NCI-H510A treated with DMSO at 0.1 percent for 48 hours (cell line): ENCODE results near the gene STK16.

Source experiments
- DNase-seq: peaks from one replicate; lab custom pipeline; 2025; lab: John Stamatoyannopoulos, UW

The STK16 gene

DNA sequence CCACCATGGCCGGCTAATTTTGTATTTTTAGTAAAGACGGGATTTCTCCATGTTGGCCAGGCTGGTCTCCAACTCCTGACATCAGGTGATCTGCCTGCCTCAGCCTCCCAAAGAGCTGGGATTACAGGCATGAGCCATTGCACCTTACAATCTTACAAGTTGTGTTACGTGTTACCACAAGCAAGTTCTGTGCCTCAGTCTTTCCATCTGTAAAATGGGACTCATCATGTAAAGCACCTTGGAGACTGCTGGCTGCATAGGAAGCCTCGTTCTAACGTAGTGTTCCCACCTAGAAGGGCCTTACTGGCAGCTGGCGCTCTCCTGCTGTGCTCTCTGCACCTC, 43.9 kb downstream of the STK16 start:
- DNase-seq, result no peak

DNA sequence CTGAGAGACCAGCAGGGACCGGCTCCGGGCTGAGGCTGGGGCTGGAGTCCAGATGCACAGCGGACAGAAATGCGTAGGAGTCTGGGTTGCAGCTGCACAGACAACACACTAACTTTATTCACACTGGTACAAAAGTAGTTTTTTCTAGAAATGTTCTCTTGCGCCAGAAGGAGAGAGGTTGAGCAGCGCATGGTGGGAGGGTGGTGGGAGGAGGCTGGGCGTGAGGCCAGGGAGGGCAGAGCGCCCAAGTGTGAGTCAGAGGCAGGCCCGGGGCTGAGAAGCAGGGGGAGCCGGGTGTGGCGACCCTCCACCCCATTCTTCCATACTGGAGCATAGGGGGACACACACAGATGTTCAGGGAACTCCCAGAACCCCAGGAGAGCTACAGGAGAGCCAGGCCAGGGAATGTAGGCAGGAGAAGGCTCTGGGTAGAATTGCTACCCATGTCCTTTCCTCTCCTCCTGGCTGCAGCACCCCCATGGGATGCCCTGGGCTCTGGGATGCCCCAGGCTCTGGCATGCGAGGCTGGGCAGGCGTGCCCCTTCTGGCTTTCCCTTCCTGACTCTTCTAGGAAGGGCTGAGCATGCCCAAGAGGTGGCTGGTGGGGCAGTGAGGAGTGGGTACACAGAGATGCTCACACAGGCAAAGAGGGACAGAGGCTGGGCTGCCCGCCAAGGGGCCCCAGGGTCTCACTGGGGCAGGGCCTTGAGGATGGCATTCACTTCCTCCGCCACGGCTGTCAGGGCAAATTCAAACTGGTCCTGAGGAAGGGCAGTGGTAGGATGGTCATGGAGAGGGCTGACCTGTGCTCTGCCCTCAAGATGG, 44.5 kb downstream of the STK16 start:
- no peak for DNase-seq

DNA sequence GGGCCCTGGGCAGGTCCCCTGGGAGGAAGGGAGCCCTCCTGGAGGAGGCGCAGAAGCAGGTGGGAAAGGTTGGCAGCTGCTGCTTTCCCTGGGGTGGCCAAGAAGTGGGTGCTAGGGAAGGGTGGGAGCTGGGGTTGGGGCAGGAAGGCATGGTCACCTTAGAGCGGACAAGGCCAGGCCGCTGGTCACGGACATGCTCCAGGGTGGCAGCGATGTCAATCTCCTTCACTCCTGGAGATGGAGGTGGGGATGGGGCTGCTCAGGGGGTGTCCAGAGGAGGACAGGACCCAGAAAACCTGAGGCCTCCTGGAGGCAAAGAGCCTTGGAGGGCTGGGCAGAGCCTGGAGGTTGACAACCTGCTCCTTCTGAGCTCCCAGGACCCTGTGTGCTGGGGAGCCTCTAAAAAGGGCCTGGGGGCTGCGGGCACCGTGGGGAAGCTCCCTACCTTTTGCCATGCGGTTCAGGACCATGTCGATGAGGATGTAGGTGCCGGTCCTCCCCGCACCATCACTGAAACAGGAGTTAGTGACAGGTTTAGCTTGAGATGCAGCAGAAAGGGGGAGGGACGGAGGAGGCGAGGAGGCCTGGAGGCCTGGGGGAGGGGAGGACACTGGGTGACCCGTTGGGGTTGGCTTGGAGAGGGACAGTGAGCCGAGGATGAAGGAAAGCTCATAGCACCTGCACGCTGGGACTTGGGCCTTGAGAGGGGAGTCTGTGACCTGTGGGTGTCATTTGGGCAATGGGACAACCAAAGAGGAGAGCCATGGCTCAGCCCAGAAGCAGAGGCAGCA, 45.3 kb downstream of the STK16 start:
- no peak for DNase-seq

DNA sequence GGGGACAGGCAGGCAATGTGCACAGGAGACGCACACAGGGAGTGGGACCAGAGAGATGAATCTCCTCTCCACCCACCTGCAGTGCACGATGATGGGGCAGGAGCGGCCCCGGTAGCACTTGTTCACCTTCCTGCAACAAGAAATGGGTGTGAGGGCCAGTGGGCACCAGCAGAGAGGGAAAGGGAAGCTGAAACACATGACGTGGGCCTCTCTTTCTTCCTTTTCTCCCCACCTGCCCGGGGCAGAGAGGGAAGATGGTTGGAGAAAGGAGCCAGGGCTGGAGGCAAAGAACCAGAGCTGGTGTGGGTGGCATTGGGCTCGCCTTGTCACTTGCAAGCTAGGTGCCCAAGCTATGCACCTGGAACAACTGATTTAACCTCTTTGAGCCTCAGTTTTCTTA, 46.1 kb downstream of the STK16 start:
- no peak for DNase-seq

DNA sequence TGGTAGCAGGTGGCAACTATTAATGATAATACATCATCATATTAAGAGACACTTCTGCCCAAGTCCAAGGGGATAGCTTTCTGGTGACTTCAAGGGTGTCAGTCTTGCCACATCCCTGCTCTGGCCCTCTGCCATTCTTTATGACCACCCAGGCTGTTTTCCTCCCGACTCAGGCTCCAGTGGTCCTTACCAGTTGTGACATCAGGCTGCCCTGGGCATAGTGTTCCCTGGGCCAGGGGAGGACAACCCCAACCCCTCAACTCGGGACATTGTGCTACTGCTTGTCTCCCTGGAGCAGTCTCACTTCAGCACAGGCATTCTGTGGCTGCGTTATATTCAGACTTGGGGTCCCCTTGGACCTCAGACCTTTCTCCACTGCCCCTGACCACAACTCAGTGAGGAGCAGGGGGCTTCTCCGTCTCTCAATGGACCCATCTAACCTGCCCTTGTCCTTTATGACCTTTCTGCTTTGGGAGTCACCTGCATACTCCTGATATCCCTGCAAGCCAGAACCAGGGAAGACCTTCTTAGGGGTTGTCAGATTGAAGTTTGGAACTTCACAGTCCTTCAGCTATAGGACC, 46.7 kb downstream of the STK16 start:
- DNase-seq, result no peak

DNA sequence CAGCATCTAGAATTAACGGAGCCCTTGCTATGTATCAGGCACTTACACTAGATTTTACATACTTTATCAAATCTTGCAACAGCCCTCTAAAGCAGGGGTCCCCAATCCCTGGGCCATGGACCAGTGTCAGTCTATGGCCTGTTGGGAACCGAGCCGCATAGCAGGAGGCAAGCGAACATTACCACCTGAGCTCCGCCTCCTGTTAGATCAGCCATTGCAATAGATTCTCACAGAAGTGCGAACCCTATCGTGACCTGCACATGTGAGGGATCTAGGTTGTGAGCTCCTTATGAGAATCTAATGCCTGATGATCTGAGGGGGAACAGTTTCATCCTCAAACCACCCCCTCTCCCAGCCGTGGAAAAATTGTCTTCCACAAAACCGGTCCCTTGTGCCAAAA, 47.3 kb downstream of the STK16 start:
- no peak for DNase-seq

DNA sequence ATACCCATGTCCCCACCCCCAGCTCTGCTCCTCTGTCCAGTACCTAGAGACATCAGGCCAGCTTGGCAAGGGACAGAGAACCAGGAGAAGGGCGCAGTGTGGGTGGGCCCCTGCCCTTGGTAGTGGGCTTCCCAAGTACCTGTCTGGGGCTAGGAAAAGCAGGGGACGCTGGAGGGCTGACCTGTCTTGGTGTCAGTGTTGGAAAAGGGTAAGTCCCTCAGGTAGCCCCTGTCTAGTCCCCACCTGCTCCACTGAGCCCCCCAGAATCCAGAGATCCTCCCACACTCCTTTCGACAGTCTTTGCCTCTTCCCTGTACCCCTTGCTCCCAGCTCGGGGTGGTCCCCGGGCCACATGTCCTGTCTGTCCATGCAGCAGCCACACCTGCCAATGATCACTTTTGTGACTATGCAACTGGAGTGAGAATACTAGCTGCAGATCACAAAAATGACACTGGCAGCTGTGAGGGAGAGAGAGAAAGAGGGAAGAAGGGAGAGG, 48.5 kb downstream of the STK16 start:
- no peak for DNase-seq

DNA sequence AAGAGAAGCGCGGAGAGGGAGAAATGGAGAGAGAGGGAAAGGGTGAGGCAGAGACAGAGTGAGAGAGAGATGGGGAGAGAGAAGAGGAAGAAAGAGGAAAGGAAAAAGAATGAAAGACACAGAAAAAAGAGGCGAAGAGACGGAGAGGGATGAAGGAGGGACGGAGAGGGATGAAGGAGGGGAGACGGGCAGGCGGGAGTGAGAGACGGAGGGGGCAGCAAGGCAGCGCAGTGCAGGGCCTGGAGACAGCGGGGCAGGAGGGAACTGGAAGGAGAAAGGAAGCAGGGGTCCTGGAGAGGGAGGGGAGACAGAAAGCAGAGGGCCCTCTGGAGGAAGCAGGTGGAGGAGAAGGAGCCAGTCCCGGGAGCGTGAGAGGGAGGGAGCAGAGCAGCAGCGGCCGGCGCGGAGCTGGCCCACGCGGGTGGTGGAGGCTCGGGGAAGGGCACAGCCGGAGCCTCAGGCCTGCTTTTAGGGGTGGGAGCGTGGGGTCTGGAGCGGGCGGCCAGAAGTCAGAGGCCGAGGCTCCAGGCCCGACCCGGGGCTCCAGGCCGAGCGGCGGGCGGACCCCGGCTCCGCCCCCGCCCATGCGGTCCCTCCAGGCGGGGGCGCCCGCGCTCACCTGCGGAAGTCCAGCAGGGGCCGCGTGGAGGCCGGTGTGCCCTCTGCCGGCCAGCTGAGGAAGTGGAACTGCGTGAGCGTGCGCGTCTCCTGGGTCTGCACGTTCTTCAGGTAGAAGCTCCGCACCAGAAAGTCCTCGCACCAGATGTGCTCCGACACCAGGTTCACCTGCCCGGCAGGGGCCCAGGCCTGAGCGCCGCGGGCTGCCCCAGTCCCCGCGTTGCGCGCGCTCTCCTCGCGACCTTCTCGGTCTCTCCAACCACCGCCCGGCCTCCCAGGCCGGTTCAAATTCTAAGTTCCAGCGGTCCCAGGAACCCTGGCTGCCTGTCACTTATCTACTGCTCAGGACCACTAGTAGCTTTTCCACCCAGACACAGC, 49.4 kb downstream of the STK16 start:
- no peak for DNase-seq

DNA sequence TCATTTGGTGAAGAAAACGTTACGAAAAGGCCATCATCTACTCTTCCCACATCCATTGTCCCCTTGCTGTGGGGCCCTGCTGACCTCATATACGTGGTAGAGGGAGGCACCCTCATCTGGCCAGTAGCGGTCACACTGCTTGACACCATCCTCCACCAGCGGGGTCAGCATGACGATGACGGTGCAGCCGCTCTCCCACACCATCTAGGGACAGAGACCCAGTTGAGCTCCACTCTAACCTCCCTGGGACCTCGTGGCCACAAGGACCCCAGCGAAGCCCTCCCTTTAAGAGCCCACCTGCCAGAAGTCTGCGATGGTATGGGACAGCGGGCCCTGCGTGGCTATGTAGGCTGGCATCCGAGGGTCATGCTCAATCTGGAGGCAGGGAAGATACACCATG, 50.9 kb downstream of the STK16 start:
- no peak for DNase-seq

DNA sequence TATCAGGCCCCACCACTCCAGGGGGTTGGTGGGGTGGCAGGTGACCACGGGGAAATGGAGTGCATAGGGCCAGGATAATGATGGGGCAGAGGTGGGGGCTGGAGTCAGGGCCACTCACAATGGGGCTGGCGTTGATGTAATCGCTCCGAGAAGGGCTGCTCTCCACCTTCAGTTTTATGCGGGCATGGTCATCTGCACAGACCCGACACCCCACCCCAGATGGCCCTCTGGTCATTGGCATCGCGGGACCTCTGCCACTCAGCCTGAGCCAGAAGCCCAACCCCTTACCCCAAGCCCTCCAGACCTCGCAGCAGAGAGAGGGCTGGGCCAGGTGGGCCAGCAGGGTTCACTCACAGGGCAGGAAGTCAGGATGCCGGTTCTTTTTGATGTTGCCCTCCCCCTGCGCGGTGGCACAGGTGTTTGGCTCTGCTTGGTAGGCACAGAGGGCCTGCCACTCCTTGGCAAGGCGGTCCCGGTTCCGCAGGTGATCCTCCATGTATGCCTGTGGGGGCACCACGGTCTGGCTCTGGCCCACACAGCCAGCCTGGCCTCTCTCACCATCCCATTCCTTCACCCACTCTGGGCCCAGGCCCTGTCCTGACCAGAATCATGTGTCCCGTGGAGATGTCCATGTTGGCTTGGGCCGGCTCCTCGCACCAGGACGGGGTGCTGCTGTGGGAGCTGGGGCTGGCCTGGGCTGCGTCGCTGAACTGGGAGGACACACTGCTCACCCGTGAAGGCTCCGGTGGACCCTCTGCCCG, 51.5 kb downstream of the STK16 start:
- DNase-seq, result no peak

DNA sequence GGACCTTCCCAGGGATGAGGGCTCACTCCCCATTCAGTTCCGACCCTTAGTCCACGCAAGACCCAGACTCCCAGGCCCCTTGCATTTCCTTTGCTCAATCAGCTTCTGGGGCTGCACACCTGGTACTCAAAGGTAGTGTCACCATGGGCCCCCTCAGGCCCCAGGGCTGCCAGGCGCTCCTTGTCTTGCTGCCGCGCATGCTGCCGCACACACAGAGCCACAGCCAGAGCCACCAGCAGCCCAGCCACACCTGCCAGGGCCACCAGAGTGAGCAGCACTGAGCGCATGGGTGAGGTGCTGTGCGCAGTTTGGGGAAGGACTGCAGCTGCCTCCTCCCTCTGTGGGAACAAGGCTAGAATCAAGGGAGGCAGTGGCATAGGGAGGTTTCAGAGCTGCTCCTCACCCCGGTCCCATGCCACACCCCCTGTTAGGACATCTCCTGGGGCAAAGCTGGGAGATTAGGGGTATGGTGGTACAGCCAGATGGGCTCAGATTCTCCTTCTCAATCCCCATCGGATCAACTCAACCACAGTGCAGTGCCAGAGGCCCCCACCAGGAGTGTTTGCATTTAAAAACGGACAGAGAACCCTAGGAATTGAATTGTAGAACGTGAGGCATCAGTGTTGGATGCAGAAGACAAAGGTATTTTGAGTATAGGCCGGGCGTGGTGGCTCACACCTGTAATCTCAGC, 52.6 kb downstream of the STK16 start:
- DNase-seq, result no peak

DNA sequence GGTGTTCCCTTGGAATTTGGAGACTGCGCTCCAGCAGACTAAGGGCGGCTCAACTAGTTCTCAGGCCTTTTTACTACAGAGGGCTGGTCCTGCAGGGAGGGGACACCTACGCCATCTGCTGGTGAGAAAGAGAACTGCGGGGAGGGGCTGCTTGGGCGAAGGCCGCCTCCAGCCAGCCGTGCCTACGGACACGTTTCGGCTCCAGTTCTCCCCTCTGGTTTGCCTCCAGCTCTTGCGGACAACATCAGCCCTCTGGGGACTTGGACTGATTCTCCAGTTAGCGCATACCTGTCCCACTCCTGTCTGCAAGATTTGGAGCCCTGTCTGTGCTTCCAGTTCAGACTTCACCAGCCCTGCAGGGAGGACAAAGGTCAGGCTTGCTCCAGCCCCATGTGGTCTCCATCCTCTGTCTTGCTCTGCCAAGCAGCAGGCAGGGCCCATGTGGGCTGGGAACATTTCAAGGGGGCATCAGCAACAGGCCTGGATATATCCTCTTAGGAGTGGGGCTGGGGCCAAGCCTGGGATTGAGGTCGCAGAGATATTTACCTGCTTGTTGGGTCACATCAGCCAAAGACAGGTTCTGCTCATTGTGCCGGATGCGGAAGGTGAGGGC, 53.6 kb downstream of the STK16 start:
- peak; percentile 76 for DNase-seq

DNA sequence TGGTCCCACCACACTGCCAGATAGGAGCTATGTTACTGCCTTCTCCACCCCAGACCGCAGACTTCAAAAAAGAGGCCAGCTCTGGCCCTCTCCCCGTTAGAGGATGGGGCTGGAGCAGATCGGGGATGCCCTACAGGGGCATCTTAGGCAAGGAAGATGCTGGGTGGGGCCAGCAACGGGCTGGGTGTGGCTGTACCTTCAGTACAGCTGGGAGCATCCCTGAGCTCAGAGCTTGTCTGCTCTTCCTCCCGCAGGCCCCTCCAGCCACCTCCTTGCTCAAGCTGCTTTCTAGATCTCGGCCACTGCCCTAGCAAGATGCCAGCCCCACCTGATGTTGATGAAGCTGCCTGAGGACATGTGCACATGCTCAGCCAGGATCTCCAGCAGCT, 54.1 kb downstream of the STK16 start:
- DNase-seq, result no peak
